Liver (tissue), 9 donors: ENCODE measurements around the gene CDHR5. TPM values are rescaled to one million over a fixed set of nuclear protein-coding genes. Genes with fewer than 3 reads are reported as not detected.

Source experiments
- DNase-seq: peaks from one replicate; pipeline ENCODE4 v3.0.0-alpha.2; 2017; ENCODE audit warnings: low spot score
- H3K27ac ChIP-seq, 2 donors: one replicate each; pipeline ENCODE4 v1.7.0; 2013; ENCODE audit warnings: inconsistent platforms in 2 of 2, low read length in 2 of 2, control low read depth in 1 of 2, low read depth in 1 of 2, mild to moderate bottlenecking in 1 of 2
- H3K27me3 ChIP-seq, 4 donors: one replicate each; pipeline versions ENCODE4 v1.6.1 to v1.7.0; 2013; ENCODE audit warnings: low read length in 3 of 4, inconsistent platforms in 1 of 4, mild to moderate bottlenecking in 1 of 4, moderate library complexity in 1 of 4; ENCODE audit not compliant: control insufficient read depth in 4 of 4, insufficient read depth in 4 of 4
- H3K36me3 ChIP-seq, 4 donors: one replicate each; pipeline versions ENCODE4 v1.6.1 to v1.7.0; 2013; ENCODE audit warnings: low read length in 3 of 4, mild to moderate bottlenecking in 3 of 4, low read depth in 1 of 4, moderate library complexity in 1 of 4; ENCODE audit not compliant: control insufficient read depth in 4 of 4, insufficient read depth in 3 of 4
- H3K4me1 ChIP-seq, 4 donors: one replicate each; pipeline versions ENCODE4 v1.6.1 to v1.7.0; 2013; ENCODE audit warnings: low read length in 3 of 4, mild to moderate bottlenecking in 3 of 4, moderate library complexity in 1 of 4; ENCODE audit not compliant: control insufficient read depth in 4 of 4, insufficient read depth in 4 of 4
- H3K4me3 ChIP-seq, 3 donors: one replicate each; pipeline versions ENCODE4 v1.6.1 to v1.7.0; 2013; ENCODE audit warnings: low read length in 3 of 3, control low read depth in 1 of 3, low read depth in 1 of 3, mild to moderate bottlenecking in 1 of 3
- H3K9ac ChIP-seq, 2 donors: one replicate each; pipeline ENCODE4 v1.7.0; 2013; ENCODE audit warnings: low read length in 2 of 2, mild to moderate bottlenecking in 2 of 2, moderate library complexity in 2 of 2, control low read depth in 1 of 2, low read depth in 1 of 2
- H3K9me3 ChIP-seq, 4 donors: one replicate each; pipeline versions ENCODE4 v1.6.1 to v1.7.0; 2013; ENCODE audit warnings: low read length in 3 of 4; ENCODE audit not compliant: control insufficient read depth in 4 of 4
- EGR1 ChIP-seq, 2 donors: IDR thresholded peaks; 2 replicates each; pipeline ENCODE4 v1.6.1; 2016 to 2018; ENCODE audit warnings: antibody characterized with exemption in 2 of 2, low read depth in 2 of 2
- FOXA1 ChIP-seq: IDR thresholded peaks from 2 replicates; pipeline ENCODE4 v1.6.1; 2016; ENCODE audit warnings: antibody characterized with exemption
- FOXA2 ChIP-seq: IDR thresholded peaks from 2 replicates; pipeline ENCODE4 v1.6.1; 2016; ENCODE audit warnings: antibody characterized with exemption
- GABPA ChIP-seq, 2 donors: IDR thresholded peaks in 1 of 2; conservative IDR thresholded peaks in 1 of 2; 2 replicates each; pipeline ENCODE4 v1.6.1; 2016; ENCODE audit warnings: antibody characterized with exemption in 2 of 2, mild to moderate bottlenecking in 1 of 2, moderate library complexity in 1 of 2
- HNF4A ChIP-seq, 2 donors: conservative IDR thresholded peaks; 2 replicates each; pipeline ENCODE4 v1.6.1; 2016; ENCODE audit warnings: antibody characterized with exemption in 2 of 2, mild to moderate bottlenecking in 2 of 2
- HNF4G ChIP-seq: IDR thresholded peaks from 2 replicates; pipeline ENCODE4 v1.6.1; 2016; ENCODE audit warnings: antibody characterized with exemption
- JUND ChIP-seq, 2 donors: IDR thresholded peaks; 2 replicates each; pipeline ENCODE4 v1.6.1; 2016; ENCODE audit warnings: antibody characterized with exemption in 2 of 2
- MAX ChIP-seq: IDR thresholded peaks from 2 replicates; pipeline ENCODE4 v1.6.1; 2016; ENCODE audit warnings: antibody characterized with exemption
- NR2F2 ChIP-seq: IDR thresholded peaks from 2 replicates; pipeline ENCODE4 v1.6.1; 2016; ENCODE audit warnings: antibody characterized with exemption
- RAD21 ChIP-seq, 2 donors: IDR thresholded peaks; 2 replicates each; pipeline ENCODE4 v1.6.1; 2016; ENCODE audit warnings: antibody characterized with exemption in 2 of 2, mild to moderate bottlenecking in 2 of 2
- REST ChIP-seq: IDR thresholded peaks from 2 replicates; pipeline ENCODE4 v1.6.1; 2016; ENCODE audit warnings: antibody characterized with exemption, mild to moderate bottlenecking
- SP1 ChIP-seq: IDR thresholded peaks from 2 replicates; pipeline ENCODE4 v1.6.1; 2018; ENCODE audit warnings: antibody characterized with exemption, mild to moderate bottlenecking
- TAF1 ChIP-seq: conservative IDR thresholded peaks from 2 replicates; pipeline ENCODE4 v1.6.1; 2016; ENCODE audit warnings: antibody characterized with exemption, mild to moderate bottlenecking
- YY1 ChIP-seq: IDR thresholded peaks from 2 replicates; pipeline ENCODE4 v1.6.1; 2016; ENCODE audit warnings: antibody characterized with exemption, mild to moderate bottlenecking
- ZBTB33 ChIP-seq: IDR thresholded peaks from 2 replicates; pipeline ENCODE4 v1.6.1; 2016; ENCODE audit warnings: antibody characterized with exemption
- WGBS: extraction: QIAGEN DNeasy Blood & Tissue Kit; methylation state at CpG from one replicate; pipeline ENCODE4 v1.1.7; 2013; 5-methylcytosine and 5-hydroxymethylcytosine counted together
- polyA plus RNA-seq, 2 donors: library from polyadenylated mRNA; stranded (reverse) in 1 of 2; unstranded in 1 of 2; fragments of 200-250 nt in 1 of 2; fragments of >200 nt in 1 of 2; fragmentation: Nextera tagmentation in 1 of 2; extraction: Ambion mirVana in 1 of 2; gene quantifications; one replicate each; pipeline versions ENCODE4 v1.2.1 to v1.2.3, GENCODE V29; 2013 to 2015
- total RNA-seq, 2 donors: library from RNA; depleted of rRNA; stranded (reverse); fragments of >200 nt; gene quantifications; one replicate each; pipeline ENCODE4 v1.2.3, GENCODE V29; 2014
- TF ChIP-seq, protein P1 (sequence below): fragments of 150-350 bp; IDR thresholded peaks from 2 replicates; pipeline ENCODE4 v1.5.1; 2017; ENCODE audit warnings: improper control_type of control experiment, low read depth, low read length; ENCODE audit not compliant: missing input control
- TF ChIP-seq, protein P2 (sequence below): IDR thresholded peaks from 2 replicates; pipeline ENCODE4 v1.6.1; 2016; ENCODE audit warnings: antibody characterized with exemption
- donor health status: healthy.
- donor health status: healthy.
- donor health status: healthy.
- donor health status: healthy.
- donor health status: healthy.

Gene CDHR5
- total and polyA plus RNA-seq, 4 donors = 29.4 to 86.2 (median 57.2) TPM

GRCh38 chr11:607971-608659, 16.6 kb downstream of the CDHR5 start:
- 84% methylated on average over 45 of the region's 45 CpGs for WGBS
- Histone ChIP-seq H3K36me3 (peaks cover 29 to 61% (median 37%) of the 10 kb centered on the region in 4 donors), H3K27ac (no peak overlapping the region), H3K27me3 (no peaks in the 10 kb centered on the region), H3K9me3 (no peaks in the 10 kb centered on the region), H3K9ac (no peak overlapping the region), H3K4me1 (peaks cover 20 to 79% (median 43%) of the 10 kb centered on the region in 4 donors), H3K4me3 (no peak overlapping the region)
- TF ChIP-seq MAX (no peak), HNF4G (no peak), SP1 (no peak), ZBTB33 (no peak), TAF1 (no peak), EGR1 (IDR thresholded peaks at IDR 0.05; ENCODE audit: low read depth in 2 of 2) (no peak), FOXA1 (no peak), RAD21 (IDR thresholded peaks at IDR 0.05) (no peak), NR2F2 (no peak), FOXA2 (no peak)
- TF ChIP-seq, protein P1, sequence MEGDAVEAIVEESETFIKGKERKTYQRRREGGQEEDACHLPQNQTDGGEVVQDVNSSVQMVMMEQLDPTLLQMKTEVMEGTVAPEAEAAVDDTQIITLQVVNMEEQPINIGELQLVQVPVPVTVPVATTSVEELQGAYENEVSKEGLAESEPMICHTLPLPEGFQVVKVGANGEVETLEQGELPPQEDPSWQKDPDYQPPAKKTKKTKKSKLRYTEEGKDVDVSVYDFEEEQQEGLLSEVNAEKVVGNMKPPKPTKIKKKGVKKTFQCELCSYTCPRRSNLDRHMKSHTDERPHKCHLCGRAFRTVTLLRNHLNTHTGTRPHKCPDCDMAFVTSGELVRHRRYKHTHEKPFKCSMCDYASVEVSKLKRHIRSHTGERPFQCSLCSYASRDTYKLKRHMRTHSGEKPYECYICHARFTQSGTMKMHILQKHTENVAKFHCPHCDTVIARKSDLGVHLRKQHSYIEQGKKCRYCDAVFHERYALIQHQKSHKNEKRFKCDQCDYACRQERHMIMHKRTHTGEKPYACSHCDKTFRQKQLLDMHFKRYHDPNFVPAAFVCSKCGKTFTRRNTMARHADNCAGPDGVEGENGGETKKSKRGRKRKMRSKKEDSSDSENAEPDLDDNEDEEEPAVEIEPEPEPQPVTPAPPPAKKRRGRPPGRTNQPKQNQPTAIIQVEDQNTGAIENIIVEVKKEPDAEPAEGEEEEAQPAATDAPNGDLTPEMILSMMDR = no peak
- TF ChIP-seq, protein P2, sequence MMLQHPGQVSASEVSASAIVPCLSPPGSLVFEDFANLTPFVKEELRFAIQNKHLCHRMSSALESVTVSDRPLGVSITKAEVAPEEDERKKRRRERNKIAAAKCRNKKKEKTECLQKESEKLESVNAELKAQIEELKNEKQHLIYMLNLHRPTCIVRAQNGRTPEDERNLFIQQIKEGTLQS = no peak
- no peak for DNase-seq

DNA sequence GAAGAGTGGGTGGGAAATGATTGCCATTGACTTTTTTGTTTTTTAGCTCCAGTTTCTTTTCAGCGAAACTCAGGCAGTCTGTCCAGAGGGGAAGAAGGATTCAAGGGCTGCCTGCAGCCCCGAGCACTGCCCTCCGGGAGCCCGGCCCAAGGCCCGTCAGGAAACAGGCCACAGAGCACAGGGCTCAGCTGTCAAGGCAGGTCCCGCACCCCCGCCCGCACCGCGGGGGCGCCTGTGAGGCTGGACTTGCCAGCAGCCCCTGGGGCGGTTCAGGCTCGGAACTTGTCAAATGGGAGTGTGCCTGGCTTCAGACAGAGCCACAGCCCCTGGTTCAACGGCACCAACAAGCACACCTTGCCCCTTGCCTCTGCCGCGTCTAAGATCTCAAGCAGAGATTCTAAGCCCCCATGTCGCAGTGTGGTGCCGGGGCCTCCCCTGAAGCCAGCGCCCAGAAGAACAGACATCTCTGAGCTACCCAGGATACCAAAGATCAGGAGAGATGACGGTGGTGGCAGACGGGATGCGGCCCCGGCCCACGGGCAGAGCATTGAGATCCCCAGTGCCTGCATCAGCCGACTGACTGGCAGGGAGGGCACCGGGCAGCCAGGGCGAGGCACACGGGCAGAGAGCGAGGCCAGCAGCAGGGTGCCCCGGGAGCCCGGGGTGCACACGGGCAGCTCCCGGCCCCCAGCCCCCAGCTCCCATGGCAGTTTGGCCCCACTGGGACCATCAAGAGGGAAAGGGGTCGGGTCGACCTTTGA, 17.6 kb downstream of the CDHR5 start:
- WGBS = 88% methylated on average over 35 of the region's 35 CpGs
- H3K27me3 ChIP-seq = no peaks in the 10 kb centered on the region
- DNase-seq = no peak
- TF ChIP-seq RAD21 (IDR thresholded peaks at IDR 0.05) (no peak), JUND (IDR thresholded peaks at IDR 0.05) (no peak), FOXA2 (no peak), EGR1 (IDR thresholded peaks at IDR 0.05; ENCODE audit: low read depth in 2 of 2) (no peak), FOXA1 (no peak), TAF1 (no peak), ZBTB33 (no peak), HNF4A (conservative IDR thresholded peaks at IDR 0.05) (no peak), SP1 (no peak), MAX (no peak), GABPA (IDR thresholded peaks at IDR 0.05 in 1 of 2, conservative IDR thresholded peaks at IDR 0.05 in 1 of 2) (no peak), YY1 (no peak), REST (no peak)
- TF ChIP-seq, protein P2 = no peak

More for the DNA sequence above, 17.6 kb downstream of the CDHR5 start:
- Histone ChIP-seq H3K36me3 (peaks cover 29 to 59% (median 35%) of the 10 kb centered on the region in 4 donors), H3K4me1 (peaks cover 15 to 74% (median 36%) of the 10 kb centered on the region in 4 donors), H3K9me3 (no peaks in the 10 kb centered on the region), H3K4me3 (no peak overlapping the region), H3K27ac (peak overlapping the region in 1 of 2 donors; percentile 1), H3K9ac (no peak overlapping the region)
